B cell (primary cell): ENCODE measurements around the gene PLSCR5.

Source experiments
- CTCF ChIP-seq: fragments of 200-600 bp; IDR thresholded peaks from one replicate; pipeline ENCODE4 v1.8.0; 2022; ENCODE audit warnings: antibody characterized with exemption, mild to moderate bottlenecking
- EZH2 ChIP-seq: IDR thresholded peaks from 2 replicates; pipeline ENCODE4 v1.6.1; 2012; ENCODE audit warnings: borderline replicate concordance, low read depth, mild to moderate bottlenecking, moderate library complexity, low read length; ENCODE audit not compliant: insufficient read depth, poor library complexity, severe bottlenecking

GRCh38 chr3:146544929-146545528 is 60.1 kb downstream of the PLSCR5 start:
- no peak for TF ChIP-seq CTCF
- no peak for TF ChIP-seq EZH2
